ENCODE results near the gene TMPO.
"Not testable (repeated sequence)": the region's sequence is repeated elsewhere in the genome, so short reads cannot be mapped to it uniquely, and the experiment has no call there.

The TMPO gene, protein sequence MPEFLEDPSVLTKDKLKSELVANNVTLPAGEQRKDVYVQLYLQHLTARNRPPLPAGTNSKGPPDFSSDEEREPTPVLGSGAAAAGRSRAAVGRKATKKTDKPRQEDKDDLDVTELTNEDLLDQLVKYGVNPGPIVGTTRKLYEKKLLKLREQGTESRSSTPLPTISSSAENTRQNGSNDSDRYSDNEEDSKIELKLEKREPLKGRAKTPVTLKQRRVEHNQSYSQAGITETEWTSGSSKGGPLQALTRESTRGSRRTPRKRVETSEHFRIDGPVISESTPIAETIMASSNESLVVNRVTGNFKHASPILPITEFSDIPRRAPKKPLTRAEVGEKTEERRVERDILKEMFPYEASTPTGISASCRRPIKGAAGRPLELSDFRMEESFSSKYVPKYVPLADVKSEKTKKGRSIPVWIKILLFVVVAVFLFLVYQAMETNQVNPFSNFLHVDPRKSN

DNA sequence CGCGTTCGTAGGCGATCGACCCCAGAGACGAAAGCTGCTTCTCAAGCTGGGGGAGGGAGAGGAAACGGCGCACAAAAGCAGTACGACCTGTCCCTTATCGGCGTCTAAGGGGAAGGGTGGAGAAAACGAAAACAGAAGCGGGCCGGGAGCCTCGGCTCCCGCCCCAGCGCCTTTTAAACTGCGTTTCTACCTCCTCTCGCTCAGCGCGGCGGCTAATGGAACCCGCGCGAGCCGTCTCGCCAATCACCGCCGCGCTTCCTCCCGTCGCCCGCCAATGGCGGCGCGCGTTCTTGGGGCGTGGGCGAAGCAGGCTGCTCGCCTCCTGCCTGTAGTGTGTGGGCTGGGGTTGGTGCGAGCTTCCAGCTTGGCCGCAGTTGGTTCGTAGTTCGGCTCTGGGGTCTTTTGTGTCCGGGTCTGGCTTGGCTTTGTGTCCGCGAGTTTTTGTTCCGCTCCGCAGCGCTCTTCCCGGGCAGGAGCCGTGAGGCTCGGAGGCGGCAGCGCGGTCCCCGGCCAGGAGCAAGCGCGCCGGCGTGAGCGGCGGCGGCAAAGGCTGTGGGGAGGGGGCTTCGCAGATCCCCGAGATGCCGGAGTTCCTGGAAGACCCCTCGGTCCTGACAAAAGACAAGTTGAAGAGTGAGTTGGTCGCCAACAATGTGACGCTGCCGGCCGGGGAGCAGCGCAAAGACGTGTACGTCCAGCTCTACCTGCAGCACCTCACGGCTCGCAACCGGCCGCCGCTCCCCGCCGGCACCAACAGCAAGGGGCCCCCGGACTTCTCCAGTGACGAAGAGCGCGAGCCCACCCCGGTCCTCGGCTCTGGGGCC is at the start of gene TMPO:
Gene TMPO (plus strand): TSS at position 304 of the 824 bp plus-strand sequence. CDS start 278 bp downstream, at position 582.
- peak; percentile 95 for DNase-seq

DNA sequence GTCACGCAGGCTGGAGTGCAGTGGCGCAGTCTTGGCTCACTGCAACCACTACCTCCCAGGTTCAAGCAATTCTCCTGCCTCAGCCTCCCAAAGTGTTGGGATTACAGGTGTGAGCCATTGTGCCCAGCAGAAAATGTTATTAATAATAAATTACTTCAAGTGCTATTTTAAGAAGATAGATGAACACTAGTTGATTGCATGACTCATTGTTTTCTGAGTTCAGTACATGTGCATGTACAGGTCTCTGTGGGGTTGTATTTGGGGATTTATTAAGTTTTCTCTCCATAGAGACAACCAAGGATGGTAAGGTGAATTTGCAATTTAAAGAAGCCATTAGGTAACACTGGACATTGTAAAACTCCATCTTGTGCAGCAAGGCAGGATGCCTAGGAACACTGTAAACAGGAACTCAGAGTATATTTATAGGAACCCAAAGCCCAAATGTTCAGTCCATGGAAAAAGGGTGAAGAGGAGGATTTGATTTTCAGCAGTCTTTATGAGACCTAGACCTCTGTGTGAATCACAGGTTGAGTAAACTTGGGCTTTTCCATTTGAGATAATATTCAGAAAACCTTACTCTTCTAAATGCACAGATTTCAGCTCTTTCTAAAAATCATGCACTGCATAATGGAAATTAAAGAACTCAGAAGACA is 49.3 kb upstream of the TMPO start:
- no peak for DNase-seq

DNA sequence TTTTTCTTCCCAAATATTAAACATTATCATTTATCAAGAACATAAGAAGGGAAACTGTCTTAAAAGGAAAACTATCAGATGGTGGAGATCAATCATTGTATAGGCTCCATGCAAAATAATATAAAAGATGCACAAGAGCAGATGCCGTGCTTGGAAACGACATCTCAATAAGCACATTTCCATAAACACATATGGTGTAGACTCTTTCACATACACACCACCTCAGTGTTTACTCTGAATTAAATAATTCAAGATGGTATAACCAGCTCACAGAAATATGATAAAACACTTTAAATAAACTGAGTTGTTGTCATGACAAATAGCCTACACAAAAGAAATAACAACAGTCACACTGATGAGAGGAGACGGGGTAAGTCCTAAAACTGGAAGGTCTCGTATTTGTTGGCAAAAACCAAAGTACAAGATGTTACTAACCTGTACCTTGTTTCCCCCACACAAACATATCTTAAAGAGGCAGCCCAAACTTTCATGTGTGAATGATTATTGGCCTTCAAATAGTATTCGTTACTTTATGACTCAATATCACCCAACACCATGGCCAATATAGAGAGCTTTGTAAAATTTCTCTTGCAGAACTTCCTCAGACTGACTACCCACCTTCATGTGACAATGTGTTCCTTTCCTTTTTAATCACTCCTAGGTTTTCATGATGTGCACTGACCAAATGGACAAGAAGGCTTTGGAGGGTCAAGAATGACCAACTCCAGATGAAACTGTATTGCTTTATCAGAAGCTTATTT is 48.6 kb upstream of the TMPO start:
- DNase-seq: no peak

DNA sequence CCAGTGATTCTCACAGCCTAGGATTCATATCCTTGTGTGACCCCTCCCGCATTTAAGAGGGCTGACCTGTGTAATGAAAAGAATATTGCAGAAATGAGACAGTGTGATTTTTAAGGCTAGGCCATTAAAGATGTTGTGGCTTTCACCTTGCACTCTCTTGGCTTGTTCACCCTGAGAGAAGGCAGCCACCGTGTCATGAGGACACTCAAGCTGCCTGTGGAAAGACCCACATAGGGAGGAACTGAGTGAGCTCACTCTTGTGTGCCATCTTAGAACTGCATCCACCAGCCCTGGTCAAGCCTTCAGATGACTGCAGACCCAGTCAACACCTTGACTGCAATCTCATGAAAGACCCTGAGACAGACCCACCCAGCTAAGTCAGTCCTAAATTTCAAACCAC is 46.3 kb upstream of the TMPO start:
- DNase-seq: no peak

DNA sequence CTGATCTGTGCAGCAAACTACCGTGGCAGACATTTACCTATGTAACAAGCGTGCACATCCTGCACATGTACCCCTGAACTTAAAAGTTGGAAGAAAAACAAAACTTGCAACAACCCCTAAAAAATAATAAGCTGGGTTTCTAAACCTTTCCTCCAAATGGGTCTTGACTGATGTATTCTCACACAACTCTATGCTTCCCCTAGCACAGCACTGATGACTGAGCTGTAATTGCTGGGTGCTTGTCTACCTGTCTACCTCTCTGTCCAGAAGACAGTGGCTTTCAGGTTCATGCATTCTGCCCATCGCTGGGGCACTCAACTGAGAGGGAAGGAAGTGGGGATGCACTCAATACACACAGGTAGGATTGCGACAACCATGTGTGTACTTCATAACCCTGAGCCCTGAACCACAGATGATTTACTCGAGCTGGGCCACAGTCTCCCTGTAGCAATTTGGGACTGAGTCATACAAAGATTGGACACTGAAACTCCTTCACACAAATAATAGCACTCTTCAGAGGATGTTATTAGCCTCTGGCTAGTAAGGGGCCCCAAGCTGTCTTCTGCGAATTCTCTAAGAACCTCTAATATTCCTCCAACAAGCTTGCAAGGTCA is 44.8 kb upstream of the TMPO start:
- no peak for DNase-seq

DNA sequence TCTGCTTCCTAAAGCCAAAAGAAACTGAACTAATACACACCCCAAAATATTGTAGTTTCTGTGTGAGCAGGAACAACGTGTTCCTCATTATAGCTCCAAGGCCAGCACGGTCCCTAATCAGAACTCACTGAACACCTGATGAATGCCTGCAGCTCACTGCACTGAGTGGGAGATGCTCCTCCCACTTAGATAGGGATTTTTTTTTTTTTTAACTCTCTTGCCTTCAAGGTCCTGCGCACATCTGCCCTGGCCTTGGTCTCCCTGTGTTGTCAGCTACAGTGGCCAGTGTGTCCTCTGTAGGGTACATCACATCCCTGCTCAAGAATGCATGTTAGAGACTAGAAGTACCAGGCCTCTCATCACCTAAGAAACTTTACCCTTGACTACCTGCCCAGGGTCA is 44.3 kb upstream of the TMPO start:
- no peak for DNase-seq

DNA sequence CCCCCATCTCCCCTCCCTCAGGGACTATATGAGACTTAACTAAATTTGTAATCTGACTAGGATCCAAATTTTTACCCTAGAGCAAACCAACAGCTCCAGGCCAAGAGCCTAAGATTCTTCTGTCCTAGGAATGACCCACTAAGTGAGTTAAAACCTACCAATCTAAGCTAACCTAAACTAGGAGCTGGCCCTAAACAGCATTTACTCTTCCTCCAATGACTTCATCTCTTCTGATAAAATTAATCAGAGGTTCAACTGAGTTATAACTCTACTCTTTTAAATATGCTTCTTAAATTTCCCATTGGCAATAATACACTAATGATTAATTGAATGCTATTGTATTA is 39.9 kb upstream of the TMPO start:
- DNase-seq: no peak

DNA sequence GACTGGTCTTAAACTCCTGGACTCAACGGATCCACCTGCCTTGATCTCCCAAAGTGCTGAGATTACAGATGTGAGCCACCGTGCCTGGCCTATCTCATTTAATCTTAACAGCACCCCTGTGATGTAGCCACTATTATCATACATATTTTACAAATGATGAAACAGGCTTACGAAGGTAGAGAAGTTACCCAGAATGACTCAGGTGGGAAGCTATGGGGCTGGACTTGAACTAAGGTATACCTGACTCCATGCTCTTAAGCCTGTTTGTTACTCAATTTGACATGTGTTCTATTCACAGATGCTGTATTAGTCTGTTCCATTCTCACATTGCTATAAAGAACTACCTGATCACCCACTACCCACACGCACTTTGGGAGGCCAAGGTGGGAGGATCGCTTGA is 36.8 kb upstream of the TMPO start:
- no peak for DNase-seq

DNA sequence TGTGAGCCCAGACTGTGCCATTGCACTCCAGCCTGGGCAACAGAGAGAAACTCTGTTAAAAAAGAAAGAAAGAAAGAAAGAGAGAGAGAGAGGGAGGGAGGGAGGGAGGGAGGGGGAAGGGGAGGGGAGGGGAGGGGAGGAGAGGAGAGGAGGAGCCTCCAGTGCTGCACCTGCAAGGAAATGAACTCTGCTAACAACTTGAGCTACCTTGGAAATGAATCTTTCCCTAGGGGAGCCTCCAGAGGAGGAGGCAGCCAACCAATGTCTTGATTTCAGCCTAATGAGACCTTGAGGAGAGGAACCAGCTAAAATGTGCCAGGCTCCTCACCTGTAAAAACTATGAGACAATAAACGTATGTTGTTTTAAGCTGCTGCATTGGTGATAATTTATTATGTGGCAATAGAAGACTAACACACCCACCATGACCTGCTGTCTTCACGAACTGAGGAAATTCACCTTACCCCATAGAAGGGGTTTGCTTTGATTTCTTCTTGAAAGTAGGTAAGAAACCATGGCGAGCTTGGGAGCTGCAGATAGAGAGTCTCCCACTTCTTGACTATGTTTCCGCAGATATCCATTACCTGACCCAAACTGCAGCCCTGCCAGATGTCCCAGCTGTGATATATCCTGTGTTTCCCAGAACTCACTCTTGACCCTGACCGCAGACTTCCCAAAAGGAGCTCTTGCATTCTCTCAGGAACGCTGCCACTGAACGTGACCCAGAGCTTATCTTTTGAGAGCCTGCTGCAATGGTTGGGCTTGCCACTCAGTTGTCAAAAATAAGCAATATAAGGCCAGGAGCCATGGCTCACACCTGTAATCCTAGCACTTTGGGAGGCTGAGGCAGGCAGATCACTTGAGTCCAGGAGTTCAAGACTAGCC is 31.5 kb upstream of the TMPO start:
- no peak for DNase-seq

DNA sequence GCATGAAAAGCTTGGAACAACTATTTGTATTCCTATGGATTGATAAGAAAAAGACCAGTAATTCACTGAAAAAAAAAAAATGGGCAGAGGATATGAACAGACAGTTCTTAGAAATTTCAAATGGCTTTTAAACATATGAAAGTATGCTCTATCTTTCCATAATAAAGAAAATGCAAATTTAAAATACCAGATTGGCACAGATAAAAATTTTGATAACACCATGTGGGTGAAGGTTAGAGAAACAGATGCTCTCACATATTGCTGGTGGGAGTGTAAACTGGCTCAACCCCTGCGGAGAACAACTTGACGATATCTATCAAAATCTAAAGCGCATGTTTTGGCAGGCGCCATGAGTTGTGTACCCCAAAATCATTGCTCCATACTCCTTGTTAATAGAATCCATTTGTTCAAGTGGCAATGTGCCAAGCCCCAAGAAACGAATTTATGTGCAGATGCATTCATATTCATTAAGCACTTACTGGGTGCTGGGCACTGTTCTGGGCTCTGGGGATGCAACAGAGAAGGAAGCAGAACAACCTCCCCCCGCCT is 29.5 kb upstream of the TMPO start:
- no peak for DNase-seq

DNA sequence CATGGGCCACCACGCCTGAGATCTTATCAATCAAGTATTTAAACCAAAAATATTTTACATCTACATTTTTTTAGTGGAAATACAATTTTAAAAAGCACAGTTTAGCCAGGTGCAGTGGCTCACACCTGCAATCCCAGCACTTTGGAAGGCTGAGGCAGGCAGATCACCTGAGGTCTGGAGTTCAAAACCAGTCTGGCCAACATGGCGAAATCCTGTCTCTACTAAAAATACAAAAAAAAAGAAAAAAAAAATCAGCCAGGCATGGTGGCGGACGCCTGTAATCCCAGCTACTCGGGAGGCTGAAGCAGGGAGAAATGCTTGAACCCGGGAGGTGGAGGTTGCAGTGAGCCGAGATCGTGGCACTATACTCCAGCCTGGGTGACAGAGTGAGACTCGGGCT is 27.0 kb upstream of the TMPO start:
- DNase-seq: not testable (repeated sequence)

DNA sequence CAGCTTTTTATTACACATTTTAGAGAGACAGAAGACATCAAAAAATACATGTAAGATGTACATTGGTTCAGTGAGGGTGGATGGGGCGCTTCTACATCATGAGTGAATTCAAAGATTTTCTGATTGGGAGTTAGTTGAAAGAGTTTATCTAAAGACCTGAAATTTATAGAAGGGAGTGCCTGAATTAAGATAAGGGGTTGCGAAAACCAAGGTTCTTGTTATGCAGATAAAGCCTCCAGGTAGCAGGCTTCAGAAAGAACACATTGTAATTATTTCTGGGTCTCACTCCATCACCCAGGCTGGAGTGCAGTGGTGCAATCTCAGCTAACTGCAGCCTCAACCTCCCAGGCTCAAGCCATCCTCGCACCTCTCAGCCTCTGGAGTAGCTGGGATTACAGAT is 26.2 kb upstream of the TMPO start:
- DNase-seq: no peak

DNA sequence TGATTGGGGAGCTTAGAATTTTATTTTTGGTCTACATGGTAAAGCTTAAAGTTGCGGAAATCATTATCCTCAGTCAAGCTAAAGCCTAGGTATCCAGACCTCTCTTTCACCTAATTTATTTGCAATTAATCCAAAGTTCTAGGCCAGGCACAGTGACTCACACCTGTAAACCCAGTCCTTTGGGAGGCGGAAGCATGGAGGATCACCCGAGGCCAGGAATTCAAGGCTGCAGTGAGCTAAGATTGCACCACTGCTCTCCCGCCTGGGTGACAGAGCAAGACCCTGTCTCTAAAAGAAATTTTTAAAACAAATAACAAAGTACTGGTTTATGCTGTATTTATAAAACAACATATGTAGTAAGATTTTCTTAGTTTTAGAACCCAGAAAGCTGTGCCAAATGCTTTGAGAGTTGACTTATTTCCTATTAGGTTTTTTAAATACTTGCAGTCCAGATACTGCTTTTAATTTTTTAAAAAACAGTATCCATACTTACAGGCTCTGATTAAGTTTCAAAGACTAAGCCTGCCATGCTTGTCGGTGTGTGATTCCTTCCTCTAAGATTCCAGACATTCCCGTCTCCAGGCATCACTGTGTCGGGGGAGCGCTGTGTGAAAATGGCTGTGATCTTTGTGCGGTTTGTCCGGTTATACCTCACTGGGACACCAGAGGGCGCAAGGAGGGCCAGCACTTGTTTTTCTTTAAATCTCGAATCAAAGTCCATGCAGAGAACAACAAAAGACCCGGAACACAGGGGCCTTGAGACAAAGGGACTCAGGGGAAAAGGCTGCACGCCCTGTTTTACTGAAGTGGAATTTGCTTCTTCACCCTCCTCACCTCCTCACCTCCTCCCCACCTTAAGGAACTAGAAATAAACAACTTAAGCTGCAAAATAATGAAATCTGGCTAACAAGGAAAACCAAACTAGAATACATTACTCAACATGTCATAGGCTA is 24.6 kb upstream of the TMPO start:
- peak; percentile 75 for DNase-seq

DNA sequence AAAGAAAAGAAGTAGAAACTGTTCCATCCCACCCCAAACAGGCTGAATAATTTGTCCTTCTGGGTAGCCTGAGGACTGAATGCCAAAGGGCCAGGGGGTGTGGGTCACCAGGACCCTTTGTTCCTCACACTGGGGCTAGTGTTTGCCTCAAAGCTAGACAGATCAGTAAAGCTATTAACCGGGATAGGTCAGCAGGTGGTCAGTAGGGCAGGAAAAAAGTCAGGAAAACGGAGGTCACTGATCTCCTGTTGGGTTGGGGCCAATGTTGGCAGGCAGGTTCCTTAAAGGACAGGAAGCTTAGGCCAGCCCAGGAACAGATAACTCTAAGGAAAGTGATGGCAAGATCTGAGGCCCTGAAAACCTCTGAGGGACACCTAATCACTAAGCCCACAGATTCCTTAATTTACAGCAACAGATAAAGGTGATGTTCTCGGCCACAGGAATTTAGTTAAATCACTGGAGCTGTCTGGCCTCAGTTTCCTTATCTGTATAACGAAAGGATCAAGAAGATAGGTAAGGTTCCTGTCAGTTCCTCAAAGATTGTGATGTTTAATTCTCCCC is 22.7 kb upstream of the TMPO start:
- DNase-seq: no peak

DNA sequence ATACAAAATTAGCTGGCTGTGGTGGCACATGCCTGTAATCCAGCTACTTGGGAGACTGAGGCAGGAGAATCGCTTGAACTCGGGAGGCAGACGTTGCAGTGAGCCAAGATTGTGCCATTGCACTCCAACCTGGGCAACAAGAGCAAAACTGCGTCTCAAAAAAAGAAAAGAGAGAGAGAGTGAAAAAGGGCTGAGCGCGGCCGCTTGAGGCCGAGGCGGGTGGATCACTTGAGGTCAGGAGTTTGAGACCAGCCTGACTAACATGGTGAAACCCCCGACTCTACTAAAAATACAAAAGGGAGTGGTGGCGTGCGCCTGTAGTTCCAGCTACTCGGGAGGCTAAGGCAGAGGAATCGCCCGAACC is 14.1 kb upstream of the TMPO start:
- DNase-seq: not testable (repeated sequence)

DNA sequence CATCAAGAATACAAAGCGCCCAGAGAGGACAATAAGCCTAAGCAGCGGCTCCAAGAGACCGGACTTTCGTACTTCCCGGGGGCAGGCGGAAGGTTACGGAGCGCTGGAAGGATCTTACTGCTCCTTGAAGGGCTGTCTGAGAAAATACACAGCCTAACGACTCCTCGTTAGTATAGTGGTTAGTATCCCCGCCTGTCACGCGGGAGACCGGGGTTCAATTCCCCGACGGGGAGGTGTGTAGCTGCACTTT is 12.1 kb upstream of the TMPO start:
- peak; percentile 70 for DNase-seq

DNA sequence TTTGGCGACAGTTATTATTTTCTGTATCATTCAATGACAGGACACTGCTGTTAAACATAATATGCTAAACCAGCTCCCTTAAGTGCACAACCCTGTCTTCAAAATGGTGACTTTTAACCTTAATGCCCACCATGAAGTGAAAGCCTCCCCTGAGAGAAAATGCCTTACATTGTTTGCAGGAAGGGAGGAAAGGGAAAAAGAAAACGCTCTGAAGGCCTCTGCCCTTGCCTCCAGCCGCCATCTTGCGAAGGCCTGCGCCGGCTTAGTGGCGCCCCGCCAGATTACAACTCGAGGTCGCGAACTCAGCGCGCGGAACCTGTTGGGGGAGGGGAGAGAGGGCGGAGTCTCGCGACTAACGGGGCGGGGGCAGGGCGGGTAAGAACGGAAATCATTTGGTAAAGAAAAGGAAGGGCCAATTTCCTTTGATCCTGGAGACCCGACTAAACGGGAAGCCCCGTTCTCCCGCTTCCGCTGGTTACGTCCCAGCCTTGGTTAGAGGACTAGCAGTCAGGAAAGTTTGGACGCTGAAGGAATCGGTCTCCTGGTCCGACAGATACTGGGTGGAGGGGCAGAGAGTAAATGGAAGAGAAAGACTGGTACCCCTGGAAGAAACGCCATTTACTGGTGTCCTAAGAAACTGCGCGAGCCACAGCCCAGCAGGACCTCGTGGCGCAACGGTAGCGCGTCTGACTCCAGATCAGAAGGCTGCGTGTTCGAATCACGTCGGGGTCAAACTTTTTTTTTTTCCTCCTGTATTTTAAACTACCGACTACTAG is 11.6 kb upstream of the TMPO start:
- peak; percentile 88 for DNase-seq

DNA sequence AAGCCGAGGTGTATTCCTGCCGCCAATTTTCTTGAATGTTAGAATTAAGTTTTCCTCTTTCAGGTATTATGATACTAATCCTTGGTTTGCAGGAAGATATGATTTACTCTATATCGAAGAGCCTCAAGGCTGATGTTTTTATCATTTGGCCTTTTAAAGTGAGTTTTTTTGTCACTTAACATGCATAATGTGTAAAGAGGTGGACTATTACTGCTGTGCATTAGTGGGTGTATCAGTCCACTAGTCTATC is 11.1 kb upstream of the TMPO start:
- DNase-seq: no peak

DNA sequence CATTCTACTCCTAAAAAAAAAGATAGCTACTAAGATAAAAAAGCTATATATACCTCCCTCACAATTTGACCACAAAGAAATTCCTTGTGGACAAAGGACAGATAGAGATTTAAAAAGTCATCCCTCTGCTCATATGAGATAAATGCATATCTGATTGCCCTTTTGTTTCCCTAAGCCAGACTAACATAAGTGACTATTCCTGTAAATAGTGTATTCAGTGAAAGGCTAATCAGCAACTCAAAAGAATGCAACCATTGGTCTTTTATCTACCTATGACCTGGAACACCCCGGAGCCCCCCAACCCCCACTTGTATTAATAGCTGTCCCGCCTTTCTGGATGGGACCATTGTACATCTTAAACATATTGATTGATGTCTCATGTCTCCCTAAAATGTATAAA is 6.3 kb upstream of the TMPO start:
- DNase-seq: no peak
